Mesenteric fat pad (tissue), 1 donor: ENCODE measurements around the gene RNF130. TPM values are rescaled to one million over a fixed set of nuclear protein-coding genes. Genes with fewer than 3 reads are reported as not detected.

ENCODE experiments used
- DNase-seq: peaks from one replicate; pipeline ENCODE4 v3.0.0-alpha.2; 2020; ENCODE audit warnings: low spot score
- total RNA-seq: library from RNA; stranded (reverse); fragmentation: NEBNext Ultra II Directional; extraction: Animal tissue kit (Norgen Biotek cat#: 25700); gene quantifications from one replicate; pipeline ENCODE4 v1.2.1, GENCODE V29; 2021
- donor health status: DM: yes; HTN: yes; CAD: no.

The RNF130 gene
- total RNA-seq, 1 donor from 2014 or later: 135 TPM

GRCh38 chr5:180060192-180060591 lies 11.4 kb downstream of the RNF130 start:
- DNase-seq: no peak

- no peak for DNase-seq
Observed at GRCh38 chr5:180059326-180059725, 12.2 kb downstream of the RNF130 start.

- no peak for DNase-seq
Observed at GRCh38 chr5:180056153-180056552, 15.4 kb downstream of the RNF130 start.

GRCh38 chr5:180054226-180054625 lies 17.3 kb downstream of the RNF130 start:
- DNase-seq: no peak

- no peak for DNase-seq
Observed at GRCh38 chr5:180053061-180053602, 18.4 kb downstream of the RNF130 start.

- DNase-seq: no peak
Observed at GRCh38 chr5:180052211-180052818, 19.2 kb downstream of the RNF130 start.

- no peak for DNase-seq
Observed at GRCh38 chr5:180050121-180050940, 21.2 kb downstream of the RNF130 start.

- no peak for DNase-seq
Observed at GRCh38 chr5:180049185-180049548, 22.4 kb downstream of the RNF130 start.

- DNase-seq: no peak
Observed at GRCh38 chr5:180047667-180048066, 23.9 kb downstream of the RNF130 start.

GRCh38 chr5:180046656-180047055 lies 24.9 kb downstream of the RNF130 start:
- DNase-seq: no peak

GRCh38 chr5:180045889-180046499 lies 25.6 kb downstream of the RNF130 start:
- no peak for DNase-seq

- no peak for DNase-seq
Observed at GRCh38 chr5:180043377-180043776, 28.2 kb downstream of the RNF130 start.

GRCh38 chr5:180041301-180042274 lies 30.0 kb downstream of the RNF130 start:
- no peak for DNase-seq

- DNase-seq: no peak
Observed at GRCh38 chr5:180040287-180041214, 31.0 kb downstream of the RNF130 start.

- no peak for DNase-seq
Observed at GRCh38 chr5:180035206-180035931, 36.2 kb downstream of the RNF130 start.

GRCh38 chr5:180034564-180034963 lies 37.0 kb downstream of the RNF130 start:
- no peak for DNase-seq

- no peak for DNase-seq
Observed at GRCh38 chr5:180027459-180028089, 44.0 kb downstream of the RNF130 start.

GRCh38 chr5:180026734-180027458 lies 44.7 kb downstream of the RNF130 start:
- no peak for DNase-seq
